Islet precursor cell (in vitro differentiated cells): ENCODE measurements around the gene ABCA9.
"Not testable (repeated sequence)": the region's sequence is repeated elsewhere in the genome, so short reads cannot be mapped to it uniquely, and the experiment has no call there.

Source experiments
- DNase-seq: peaks from one replicate; pipeline ENCODE4 v3.0.0-alpha.2; 2018

The ABCA9 gene

GRCh38 chr17:69042308-69042707 is 18.4 kb downstream of the ABCA9 start:
- no peak for DNase-seq

- no peak for DNase-seq
Measured at GRCh38 chr17:69031839-69032238, 28.9 kb downstream of the ABCA9 start.

DNA sequence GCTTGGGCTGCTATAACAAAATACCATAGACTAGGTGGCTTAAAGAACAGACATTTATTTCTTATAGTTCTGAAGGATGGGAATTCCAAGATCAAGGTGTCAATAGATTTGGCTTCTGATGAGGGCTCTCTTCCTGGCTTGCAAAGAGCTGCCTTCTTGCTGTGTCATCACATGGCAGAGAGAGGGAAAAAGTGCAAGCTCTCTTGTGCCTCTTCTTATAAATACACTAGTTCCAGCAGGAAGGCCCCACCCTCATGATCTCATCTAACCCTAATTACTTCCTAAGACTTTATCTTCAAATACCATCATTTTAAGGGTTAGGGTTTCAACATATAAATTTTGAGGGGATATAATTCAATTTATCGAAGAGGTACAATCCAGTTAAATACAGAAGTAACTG is 30.6 kb downstream of the ABCA9 start:
- DNase-seq, result no peak

- no peak for DNase-seq
Measured at GRCh38 chr17:69018687-69019086, 42.0 kb downstream of the ABCA9 start.

DNA sequence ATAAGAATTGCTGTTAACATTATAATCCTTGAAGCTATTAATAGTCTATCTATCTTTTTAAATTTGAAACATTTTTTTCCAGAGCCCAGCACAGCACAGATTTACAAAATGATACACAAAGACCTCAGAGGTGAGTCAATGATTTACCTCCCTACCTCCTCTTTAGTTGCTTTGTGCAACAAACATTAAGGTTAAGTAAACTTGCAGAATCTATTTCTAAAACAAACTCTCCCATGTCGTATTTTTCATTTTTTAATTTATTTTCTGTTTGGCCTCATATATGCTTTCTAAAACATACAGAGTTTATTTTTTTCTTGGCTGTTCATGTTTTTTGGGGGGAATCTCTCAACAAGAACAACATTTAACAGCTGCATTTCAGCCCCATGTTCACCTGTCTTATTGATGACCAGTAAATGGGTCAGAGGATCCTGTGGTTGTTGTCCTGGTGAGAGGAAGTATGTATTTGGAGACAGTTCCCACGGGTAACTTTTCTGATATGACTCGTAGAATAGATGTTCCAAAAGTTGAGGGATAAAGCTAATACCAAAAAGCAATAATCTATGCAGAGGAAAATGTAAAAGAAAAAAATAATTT is 42.6 kb downstream of the ABCA9 start:
- DNase-seq, result no peak

DNA sequence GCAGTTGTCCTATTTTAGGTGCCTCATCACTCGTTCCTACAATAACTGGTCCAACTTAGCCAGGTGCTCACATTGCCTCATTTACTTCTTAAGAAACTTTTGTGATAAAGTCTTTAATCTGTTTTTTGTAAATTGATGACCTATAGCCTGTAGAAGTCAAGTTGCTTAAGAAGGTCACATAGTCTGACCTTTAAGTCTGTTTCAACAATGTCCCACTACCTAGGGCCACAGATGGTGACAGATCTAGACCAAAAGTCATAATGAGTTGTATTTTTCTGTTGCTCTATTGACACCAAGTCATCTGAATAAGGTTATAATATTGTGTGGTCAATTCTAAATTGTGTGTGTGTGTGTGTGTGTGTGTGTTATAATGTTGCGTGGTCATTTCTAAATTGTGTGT is 45.1 kb downstream of the ABCA9 start:
- DNase-seq, result no peak

GRCh38 chr17:69012895-69013805 is 47.6 kb downstream of the ABCA9 start:
- DNase-seq, result no peak

DNA sequence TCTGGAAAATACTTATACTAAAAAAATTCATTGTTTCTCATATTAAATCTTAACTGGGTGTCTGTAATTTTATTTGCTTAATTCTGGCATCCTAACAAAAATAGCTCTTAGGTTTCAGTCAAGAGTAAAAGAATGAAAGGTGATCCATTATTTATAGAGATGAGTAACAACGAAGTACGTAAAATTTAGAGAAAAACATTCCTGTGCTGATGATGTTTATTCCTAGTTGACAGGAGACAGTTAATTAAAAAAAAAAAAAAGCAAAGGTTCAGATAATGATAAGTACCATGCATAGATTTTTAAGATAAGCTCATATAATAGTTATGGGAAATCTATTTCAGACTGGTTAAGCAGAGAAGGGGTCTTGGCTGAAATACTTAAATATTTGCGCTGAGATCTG is 50.8 kb downstream of the ABCA9 start:
- DNase-seq, result no peak

DNA sequence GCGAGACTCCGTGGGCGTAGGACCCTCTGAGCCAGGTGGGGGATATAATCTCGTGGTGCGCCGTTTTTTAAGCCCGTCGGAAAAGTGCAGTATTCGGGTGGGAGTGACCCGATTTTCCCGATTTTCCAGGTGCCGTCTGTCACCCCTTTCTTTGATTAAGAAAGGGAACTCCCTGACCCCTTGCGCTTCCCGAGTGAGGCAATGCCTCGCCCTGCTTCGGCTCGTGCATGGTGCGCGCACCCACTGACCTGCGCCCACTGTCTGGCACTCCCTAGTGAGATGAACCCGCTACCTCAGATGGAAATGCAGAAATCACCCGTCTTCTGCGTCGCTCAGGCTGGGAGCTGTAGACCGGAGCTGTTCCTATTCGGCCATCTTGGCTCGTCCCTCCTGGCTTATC is 56.0 kb downstream of the ABCA9 start:
- DNase-seq, result not testable (repeated sequence)

DNA sequence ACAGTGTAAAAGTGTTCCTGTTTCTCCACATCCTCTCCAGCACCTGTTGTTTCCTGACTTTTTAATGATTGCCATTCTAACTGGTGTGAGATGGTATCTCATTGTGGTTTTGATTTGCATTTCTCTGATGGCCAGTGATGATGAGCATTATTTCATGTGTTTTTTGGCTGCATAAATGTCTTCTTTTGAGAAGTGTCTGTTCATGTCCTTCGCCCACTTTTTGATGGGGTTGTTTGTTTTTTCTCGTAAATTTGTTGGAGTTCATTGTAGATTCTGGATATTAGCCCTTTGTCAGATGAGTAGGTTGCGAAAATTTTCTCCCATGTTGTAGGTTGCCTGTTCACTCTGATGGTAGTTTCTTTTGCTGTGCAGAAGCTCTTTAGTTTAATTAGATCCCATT is 61.0 kb downstream of the ABCA9 start:
- DNase-seq, result not testable (repeated sequence)

DNA sequence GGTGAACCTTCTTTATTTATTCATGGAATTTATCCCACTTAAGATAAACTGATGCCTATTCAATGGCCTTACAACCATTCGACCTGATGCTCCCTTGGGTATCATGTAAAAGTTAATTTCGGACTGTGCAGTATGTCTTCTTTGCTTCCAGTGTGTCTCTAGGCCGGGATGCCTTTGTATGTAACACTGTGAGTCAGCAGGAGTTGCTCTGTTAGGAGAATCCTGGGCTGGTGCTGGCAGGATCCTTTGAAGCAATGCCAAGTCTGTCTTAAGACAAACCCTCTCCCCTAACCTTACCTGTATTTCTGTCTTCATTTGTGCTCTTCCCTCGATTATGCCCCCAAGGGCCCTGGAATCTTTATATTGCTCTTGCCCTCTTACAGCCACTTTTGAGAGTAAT is 67.6 kb downstream of the ABCA9 start:
- DNase-seq, result no peak

DNA sequence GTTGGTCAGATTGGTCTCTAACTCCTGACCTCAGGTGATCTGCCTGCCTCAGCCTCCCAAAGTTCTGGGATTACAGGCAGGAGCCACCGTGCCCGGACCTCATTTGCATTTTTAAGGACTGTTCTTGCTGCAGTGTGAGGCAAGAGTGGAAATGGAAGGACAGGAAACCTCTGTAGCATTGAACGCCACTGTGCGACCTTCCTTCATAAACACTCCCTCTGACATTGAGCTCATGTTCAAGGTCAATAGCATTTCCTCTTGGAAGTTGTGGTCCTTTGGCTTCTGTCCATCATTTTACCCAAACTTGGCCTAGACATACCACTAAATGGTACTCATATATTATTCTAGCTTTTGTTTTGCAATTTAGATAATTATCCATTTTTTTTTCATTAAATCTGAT is 72.8 kb downstream of the ABCA9 start:
- DNase-seq, result no peak

GRCh38 chr17:68981288-68981687 is 79.4 kb downstream of the ABCA9 start:
- no peak for DNase-seq

DNA sequence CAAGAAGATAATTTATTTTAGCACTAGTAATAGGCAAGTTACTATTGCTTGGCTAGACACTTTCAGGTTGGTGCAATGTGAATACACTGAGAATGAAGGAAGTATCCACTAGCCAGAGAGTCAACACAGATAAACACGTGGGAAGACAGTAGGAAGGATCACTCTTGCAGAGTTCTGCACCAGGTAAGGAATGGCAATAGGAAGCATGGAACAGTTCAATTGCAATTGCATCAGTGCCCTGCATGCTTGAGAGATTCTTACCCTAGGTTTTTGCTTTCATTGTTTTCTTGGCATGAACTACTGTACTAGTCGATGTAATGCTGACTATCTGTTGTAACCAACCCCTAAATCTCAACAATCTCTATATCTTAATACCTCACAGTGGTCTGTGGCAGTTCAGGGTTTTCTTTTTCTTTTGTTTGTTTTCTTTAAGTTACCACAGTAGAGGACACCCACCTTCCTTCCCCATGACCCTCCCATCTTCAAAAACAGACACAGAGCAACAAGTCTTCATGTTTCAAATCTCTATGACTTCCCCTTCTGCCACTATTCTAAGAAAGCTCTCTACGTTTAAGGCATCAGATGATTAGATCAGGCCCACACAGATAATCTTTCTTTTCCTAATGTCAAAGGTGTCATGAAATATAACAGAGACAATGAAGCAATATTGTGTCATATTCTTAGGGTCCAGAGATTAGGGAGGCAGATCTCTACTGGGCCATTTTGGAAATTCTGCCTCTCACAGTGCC is 87.5 kb downstream of the ABCA9 start:
- no peak for DNase-seq

- DNase-seq, result no peak
Measured at GRCh38 chr17:68972119-68972704, 88.5 kb downstream of the ABCA9 start.

DNA sequence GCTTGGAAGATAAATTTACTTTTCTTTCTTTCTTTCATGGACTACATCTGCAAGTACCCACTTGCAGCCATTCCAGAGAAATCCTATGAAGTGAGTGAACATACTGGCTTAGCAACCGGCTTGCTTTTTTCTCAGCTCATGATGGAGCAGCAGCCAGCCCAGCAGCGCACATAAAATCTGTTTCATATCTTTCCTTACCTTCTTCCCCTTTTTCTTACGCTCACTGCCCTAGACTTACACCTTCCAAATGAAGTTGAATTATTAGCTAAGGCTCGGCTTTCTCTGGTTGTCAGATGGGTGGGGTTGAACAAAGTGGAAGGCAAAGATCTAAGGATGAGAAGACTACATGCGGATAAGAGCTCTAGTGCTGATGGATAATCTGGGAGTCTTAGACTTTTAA is 91.6 kb downstream of the ABCA9 start:
- no peak for DNase-seq

DNA sequence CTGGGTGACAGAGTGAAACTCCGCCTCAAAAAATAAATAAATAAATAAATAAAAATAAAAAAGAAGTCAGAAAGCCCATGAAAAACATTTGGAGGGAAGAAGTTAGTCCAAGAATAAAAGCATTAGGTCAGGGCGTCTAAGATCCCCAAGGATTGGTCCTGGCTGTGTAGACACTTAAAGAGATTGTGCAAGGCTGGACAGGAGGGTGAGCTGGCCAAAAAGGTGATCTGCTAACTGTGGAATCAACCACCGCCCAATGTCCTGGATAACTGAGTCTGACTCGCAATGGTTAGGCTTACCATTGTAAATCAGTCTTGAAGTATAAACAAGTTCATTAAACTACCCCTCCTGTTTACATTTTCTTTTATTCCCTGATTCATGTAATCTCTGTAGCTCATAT is 96.8 kb downstream of the ABCA9 start:
- DNase-seq, result no peak

DNA sequence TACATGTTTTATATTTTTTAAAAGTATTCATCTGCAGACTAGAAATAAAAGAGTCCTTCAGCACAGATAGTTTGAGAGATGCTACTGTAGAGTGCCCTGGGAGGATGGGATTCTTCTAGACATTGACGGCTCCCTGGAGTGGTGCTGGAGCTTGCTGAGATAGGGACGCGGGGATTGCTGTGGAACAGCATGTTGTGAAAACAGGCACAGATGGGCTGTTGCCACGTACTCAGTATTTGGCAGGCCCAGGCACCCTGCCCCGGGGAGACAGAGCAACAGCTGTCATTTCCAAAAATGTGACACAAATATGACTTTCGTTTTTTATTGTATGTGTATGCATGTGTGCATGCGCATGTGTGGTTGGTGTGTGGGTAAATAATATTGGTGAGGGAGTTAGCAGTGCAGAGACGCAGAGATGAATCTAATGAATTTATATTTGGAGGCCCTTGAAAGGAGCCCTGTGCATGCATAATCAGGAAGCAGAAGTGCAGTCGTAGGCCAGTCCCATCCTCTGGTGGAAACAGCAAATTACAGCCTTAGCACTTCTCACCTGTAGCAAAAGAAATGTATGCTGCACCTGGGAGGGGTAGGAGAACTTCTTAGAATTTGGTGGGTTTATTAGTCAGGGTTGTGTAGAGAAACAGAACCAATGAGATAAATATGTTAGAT is 99.4 kb downstream of the ABCA9 start:
- no peak for DNase-seq

GRCh38 chr17:68959117-68959516 is 101.6 kb downstream of the ABCA9 start:
- not testable (repeated sequence) for DNase-seq

DNA sequence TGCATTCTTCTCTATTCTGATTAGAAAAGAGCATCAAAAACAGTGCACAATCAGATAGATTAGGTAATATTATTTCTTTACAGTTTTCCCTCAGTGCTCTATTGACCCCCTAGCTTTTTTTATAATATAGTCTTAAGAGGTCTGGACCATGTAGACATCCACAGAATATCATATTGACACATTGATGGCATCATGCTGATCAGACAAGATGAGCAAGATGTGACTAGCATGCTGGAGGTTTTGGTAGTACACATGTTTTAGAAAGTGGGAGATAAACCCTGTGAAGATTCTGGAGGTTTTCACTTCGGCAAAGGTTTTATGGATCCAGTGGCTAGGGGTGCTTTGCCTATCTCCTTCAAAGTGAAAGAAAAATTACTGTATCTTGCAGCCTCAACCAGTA is 102.8 kb downstream of the ABCA9 start:
- no peak for DNase-seq

GRCh38 chr17:68955181-68955841 is 105.4 kb downstream of the ABCA9 start, which contains the start of gene ABCA8:
Gene ABCA8, minus strand, starts transcription at chr17:68955392. Its CDS starts 13,358 bp downstream, at chr17:68942034.
- no peak for DNase-seq
